Measurements from ENCODE around the gene AUH. TPM values are rescaled to one million over a fixed set of nuclear protein-coding genes. Genes with fewer than 3 reads are reported as not detected.

AUH gene
- total and polyA plus RNA-seq, 2 donors (not counting 1 experiment from before 2014, with no cell fraction given): 5.2 to 29.1 TPM

DNA sequence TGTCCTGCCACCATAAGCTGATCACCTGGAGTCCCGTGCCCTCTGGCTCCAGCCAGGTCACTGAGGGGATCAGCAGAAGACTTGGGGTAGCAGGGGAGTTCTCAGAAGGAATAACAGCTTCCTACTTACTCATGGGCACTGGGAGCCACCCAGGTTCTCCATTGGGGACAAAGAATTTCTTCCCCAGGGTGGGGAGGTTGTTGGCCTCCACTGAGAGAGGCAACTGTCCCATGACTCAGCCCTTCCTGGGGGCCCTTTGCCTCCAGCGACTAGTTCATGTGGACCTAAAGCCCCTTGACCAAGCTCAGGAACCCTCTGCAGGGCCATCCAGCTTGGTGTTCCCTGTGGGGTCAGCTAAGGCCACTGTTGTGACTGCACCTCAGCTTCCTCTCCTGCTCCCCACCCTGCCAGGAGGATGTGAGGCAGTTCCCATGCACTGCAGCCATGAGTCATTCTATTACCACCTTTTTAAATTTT lies 175.0 kb downstream of the AUH start:
- WGBS (ENCODE audit: insufficient coverage): 50% methylated on average over 1 of the region's 2 CpGs
- CTCF ChIA-PET: no interaction called here
- intact Hi-C loops (cut with micrococcal nuclease): no loop called here
- TF ChIP-seq EZH2 (IDR thresholded peaks at IDR 0.05; ENCODE audit: borderline replicate concordance, insufficient read depth, low read depth, low read length, poor library complexity, severe bottlenecking): no peak
- TF ChIP-seq, protein P1, sequence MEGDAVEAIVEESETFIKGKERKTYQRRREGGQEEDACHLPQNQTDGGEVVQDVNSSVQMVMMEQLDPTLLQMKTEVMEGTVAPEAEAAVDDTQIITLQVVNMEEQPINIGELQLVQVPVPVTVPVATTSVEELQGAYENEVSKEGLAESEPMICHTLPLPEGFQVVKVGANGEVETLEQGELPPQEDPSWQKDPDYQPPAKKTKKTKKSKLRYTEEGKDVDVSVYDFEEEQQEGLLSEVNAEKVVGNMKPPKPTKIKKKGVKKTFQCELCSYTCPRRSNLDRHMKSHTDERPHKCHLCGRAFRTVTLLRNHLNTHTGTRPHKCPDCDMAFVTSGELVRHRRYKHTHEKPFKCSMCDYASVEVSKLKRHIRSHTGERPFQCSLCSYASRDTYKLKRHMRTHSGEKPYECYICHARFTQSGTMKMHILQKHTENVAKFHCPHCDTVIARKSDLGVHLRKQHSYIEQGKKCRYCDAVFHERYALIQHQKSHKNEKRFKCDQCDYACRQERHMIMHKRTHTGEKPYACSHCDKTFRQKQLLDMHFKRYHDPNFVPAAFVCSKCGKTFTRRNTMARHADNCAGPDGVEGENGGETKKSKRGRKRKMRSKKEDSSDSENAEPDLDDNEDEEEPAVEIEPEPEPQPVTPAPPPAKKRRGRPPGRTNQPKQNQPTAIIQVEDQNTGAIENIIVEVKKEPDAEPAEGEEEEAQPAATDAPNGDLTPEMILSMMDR (IDR thresholded peaks at IDR 0.05): no peak
- Mint-ChIP-seq H3K27me3 (no peaks in the 10 kb centered on the region), H3K27ac (no peak overlapping the region), H3K4me1 (peaks cover 10% of the 10 kb centered on the region), H3K4me3 (no peak overlapping the region), H3K9me3 (ENCODE audit: insufficient read depth) (no peaks in the 10 kb centered on the region)
- Histone ChIP-seq H3K4me1 (ENCODE audit: control insufficient read depth in 2 of 2, insufficient read depth in 2 of 2, low read length in 2 of 2) (peaks cover 10 to 17% of the 10 kb centered on the region in 2 donors), H3K27ac (ENCODE audit: low read length in 2 of 2) (no peak overlapping the region), H3K4me3 (ENCODE audit: control extremely low read depth in 1 of 5, extremely low read depth in 1 of 5, insufficient read depth in 1 of 5, low read depth in 2 of 5, low read length in 4 of 5) (no peak overlapping the region), H3K79me2 (ENCODE audit: control insufficient read depth, insufficient read depth, low read length) (no peaks in the 10 kb centered on the region), H3K27me3 (replicated peaks in 1 of 4; ENCODE audit: control extremely low read depth in 1 of 4, control insufficient read depth in 3 of 4, insufficient read depth in 4 of 4, low read length in 3 of 4) (no peaks in the 10 kb centered on the region), H3K36me3 (replicated peaks in 1 of 2; ENCODE audit: control extremely low read depth in 1 of 2, control insufficient read depth in 1 of 2, extremely low read depth in 1 of 2, insufficient read depth in 2 of 2, low read length in 1 of 2) (no peaks in the 10 kb centered on the region), H2AFZ (ENCODE audit: insufficient read depth, low read depth, low read length, poor library complexity, severe bottlenecking) (no peak overlapping the region), H3K9me3 (ENCODE audit: control extremely low read depth in 1 of 3, control insufficient read depth in 2 of 3, insufficient read depth in 1 of 3, low read length in 2 of 3) (peaks cover 0 to 6% (median 2%) of the 10 kb centered on the region in 3 donors), H3K9ac (ENCODE audit: low read length) (no peak overlapping the region), H3K4me2 (replicated peaks; ENCODE audit: low read depth, low read length, poor library complexity, severe bottlenecking) (no peak overlapping the region), H4K20me1 (ENCODE audit: control insufficient read depth, insufficient read depth, low read length, poor library complexity, severe bottlenecking) (no peaks in the 10 kb centered on the region)
- POLR2A ChIA-PET: no interaction called here
- DNase-seq (no peak), ATAC-seq (ENCODE audit: low read depth) (no peak)

DNA sequence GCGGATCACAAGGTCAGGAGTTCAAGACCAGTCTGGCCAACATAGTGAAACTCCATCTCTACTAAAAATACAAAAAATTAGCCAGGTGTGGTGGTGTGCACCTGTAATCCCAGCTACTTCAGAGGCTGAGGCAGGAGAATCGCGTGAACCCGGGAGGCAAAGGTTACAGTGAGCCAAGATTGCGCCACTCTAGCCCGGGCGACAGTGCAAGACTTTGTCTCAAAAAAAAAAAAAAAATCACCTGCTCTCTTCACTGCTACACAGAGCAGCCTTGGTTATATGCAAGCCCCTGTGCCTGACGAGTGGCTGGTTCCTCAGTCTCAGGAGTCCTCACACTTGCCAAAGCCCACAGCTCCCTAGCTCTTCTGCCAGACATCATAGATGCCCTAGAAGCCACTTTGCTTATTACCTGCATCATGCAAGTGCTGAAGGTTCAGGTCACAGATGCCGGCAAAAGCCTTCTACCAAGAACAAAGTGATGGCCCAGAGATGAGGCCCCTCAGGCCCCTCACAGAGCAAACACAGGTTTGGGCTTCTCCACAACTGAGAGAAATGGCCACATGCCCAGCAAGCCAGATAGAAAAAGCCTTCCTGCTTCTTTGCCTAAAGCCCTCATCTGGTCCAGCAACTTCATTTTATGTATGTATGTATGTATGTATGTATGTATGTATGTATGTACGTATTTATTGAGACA lies 176.4 kb downstream of the AUH start:
- Mint-ChIP-seq H3K4me1 (peaks cover 6% of the 10 kb centered on the region), H3K27me3 (no peaks in the 10 kb centered on the region), H3K9me3 (ENCODE audit: insufficient read depth) (no peaks in the 10 kb centered on the region), H3K4me3 (no peak overlapping the region), H3K27ac (no peak overlapping the region)
- TF ChIP-seq, protein P1 (IDR thresholded peaks at IDR 0.05): no peak
- TF ChIP-seq EZH2 (IDR thresholded peaks at IDR 0.05; ENCODE audit: borderline replicate concordance, insufficient read depth, low read depth, low read length, poor library complexity, severe bottlenecking): no peak
- POLR2A ChIA-PET: no interaction called here
- no peaks in the 10 kb centered on the region for H3K27me3 ChIP-seq (replicated peaks in 1 of 4; ENCODE audit: control extremely low read depth in 1 of 4, control insufficient read depth in 3 of 4, insufficient read depth in 4 of 4, low read length in 3 of 4)
- H3K4me2 ChIP-seq (replicated peaks; ENCODE audit: low read depth, low read length, poor library complexity, severe bottlenecking): no peak overlapping the region
- DNase-seq: no peak
- H3K4me3 ChIP-seq (ENCODE audit: control extremely low read depth in 1 of 5, extremely low read depth in 1 of 5, insufficient read depth in 1 of 5, low read depth in 2 of 5, low read length in 4 of 5): no peak overlapping the region
- H3K79me2 ChIP-seq (ENCODE audit: control insufficient read depth, insufficient read depth, low read length): no peaks in the 10 kb centered on the region
- no peak overlapping the region for H2AFZ ChIP-seq (ENCODE audit: insufficient read depth, low read depth, low read length, poor library complexity, severe bottlenecking)
- no peak for ATAC-seq (ENCODE audit: low read depth)
- H3K4me1 ChIP-seq (ENCODE audit: control insufficient read depth in 2 of 2, insufficient read depth in 2 of 2, low read length in 2 of 2): peaks cover 7 to 8% of the 10 kb centered on the region in 2 donors
- H3K9me3 ChIP-seq (ENCODE audit: control extremely low read depth in 1 of 3, control insufficient read depth in 2 of 3, insufficient read depth in 1 of 3, low read length in 2 of 3): peaks cover 0 to 6% (median 2%) of the 10 kb centered on the region in 3 donors
- H3K9ac ChIP-seq (ENCODE audit: low read length): no peak overlapping the region
- no peaks in the 10 kb centered on the region for H4K20me1 ChIP-seq (ENCODE audit: control insufficient read depth, insufficient read depth, low read length, poor library complexity, severe bottlenecking)
- intact Hi-C loops (cut with micrococcal nuclease): no loop called here
- H3K27ac ChIP-seq (ENCODE audit: low read length in 2 of 2): no peak overlapping the region
- WGBS (ENCODE audit: insufficient coverage): 95% methylated on average over 9 of the region's 10 CpGs
- H3K36me3 ChIP-seq (replicated peaks in 1 of 2; ENCODE audit: control extremely low read depth in 1 of 2, control insufficient read depth in 1 of 2, extremely low read depth in 1 of 2, insufficient read depth in 2 of 2, low read length in 1 of 2): no peaks in the 10 kb centered on the region
- CTCF ChIA-PET: no interaction called here

Data from B cell (primary cell).